Measurements from ENCODE around the gene RPP25L. TPM values are rescaled to one million over a fixed set of nuclear protein-coding genes. Genes with fewer than 3 reads are reported as not detected.

RPP25L gene
- total and polyA plus RNA-seq, 2 experiments from 2014 or later, result 16.4 to 25.1 TPM

- TF ChIP-seq ZNF114 (CRISPR knock-in tag; IDR thresholded peaks at IDR 0.05), result no peak
- no peak for TF ChIP-seq ZNF462 (CRISPR knock-in tag; IDR thresholded peaks at IDR 0.05)
- no peak for TF ChIP-seq ZNF331 (CRISPR knock-in tag; IDR thresholded peaks at IDR 0.05; ENCODE audit: low read depth)
- TF ChIP-seq STAT1 (IDR thresholded peaks at IDR 0.05; ENCODE audit: unreplicated experiment), result no peak
- no peak for TF ChIP-seq EZH2phosphoT487 (IDR thresholded peaks at IDR 0.05; ENCODE audit: unreplicated experiment)
- no peak for TF ChIP-seq JUNB (IDR thresholded peaks at IDR 0.05; ENCODE audit: unreplicated experiment)
- H3K27ac ChIP-seq (ENCODE audit: low read depth), result no peak overlapping the region
- H3K4me1 Mint-ChIP-seq, result peaks cover 25% of the 10 kb centered on the region
- H3K9me3 Mint-ChIP-seq, result no peaks in the 10 kb centered on the region
- H3K4me3 Mint-ChIP-seq, result peak overlapping the region; percentile 90
- H4K20me1 ChIP-seq (replicated peaks; ENCODE audit: insufficient read depth), result peaks cover 3% of the 10 kb centered on the region
- H2AFZ ChIP-seq, result peak overlapping the region; percentile 87
- DNase-seq (ENCODE audit: low spot score), result no peak
- peaks cover 8% of the 10 kb centered on the region for H3K4me1 ChIP-seq (ENCODE audit: insufficient read depth)
- no peaks in the 10 kb centered on the region for H3K9me2 ChIP-seq (ENCODE audit: insufficient read depth)
- H3K36me3 ChIP-seq (ENCODE audit: insufficient read depth), result no peaks in the 10 kb centered on the region
- no peak overlapping the region for H3K27ac Mint-ChIP-seq
- peak; percentile 3 for ATAC-seq
- peak overlapping the region; percentile 92 for H3K4me2 ChIP-seq
- H3F3A ChIP-seq (replicated peaks; ENCODE audit: low read depth), result peaks cover 8% of the 10 kb centered on the region; the same call in 1 of the 2 replicates
- H3K4me3 ChIP-seq, result peak overlapping the region; percentile 84
- peaks cover 26% of the 10 kb centered on the region for H3K36me3 Mint-ChIP-seq (ENCODE audit: low read depth)
- peaks cover 12% of the 10 kb centered on the region; the same call in 1 of the 2 replicates for H3K79me2 ChIP-seq (replicated peaks; ENCODE audit: insufficient read depth)
- peaks cover 21% of the 10 kb centered on the region for H3K27me3 Mint-ChIP-seq (ENCODE audit: insufficient read depth, low read depth, poor library complexity)
- H3K27me3 ChIP-seq (ENCODE audit: insufficient read depth), result peaks cover 26% of the 10 kb centered on the region
Measured at GRCh38 chr9:34636791-34637355, 25.0 kb upstream of the RPP25L start.
